HG03469 (cell line): ENCODE results near the gene ZNRF1.

Experiments used
- ATAC-seq: cut with Tn5 transposase; IDR thresholded peaks from one replicate; pipeline ENCODE4 v1.9.1; 2021; ENCODE audit warnings: mild to moderate bottlenecking, moderate library complexity, moderate number of reproducible peaks; ENCODE audit not compliant: unreplicated experiment

ZNRF1 gene

GRCh38 chr16:75058806-75059205 lies 60.0 kb downstream of the ZNRF1 start:
- ATAC-seq = no peak

DNA sequence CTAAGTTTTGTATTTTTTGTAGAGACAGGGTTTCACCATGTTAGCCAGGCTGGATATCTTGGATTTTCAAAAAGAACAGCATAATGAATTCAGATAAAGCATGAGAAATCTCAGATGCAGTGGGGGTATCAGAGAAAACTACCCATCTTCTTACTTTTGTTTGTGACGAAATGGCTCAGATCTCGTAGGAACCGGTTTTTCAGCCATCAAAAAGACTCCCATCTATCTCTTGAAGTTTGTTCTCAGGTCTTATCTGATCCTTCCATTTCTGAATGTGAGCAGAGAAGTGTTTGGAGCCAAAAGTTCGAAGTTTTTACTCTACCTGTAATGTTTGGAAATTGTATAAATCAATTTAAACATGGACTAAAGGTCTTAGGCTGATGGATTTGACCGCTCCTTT lies 60.6 kb downstream of the ZNRF1 start:
- ATAC-seq = no peak

GRCh38 chr16:75060723-75061122 lies 61.9 kb downstream of the ZNRF1 start:
- ATAC-seq = no peak

DNA sequence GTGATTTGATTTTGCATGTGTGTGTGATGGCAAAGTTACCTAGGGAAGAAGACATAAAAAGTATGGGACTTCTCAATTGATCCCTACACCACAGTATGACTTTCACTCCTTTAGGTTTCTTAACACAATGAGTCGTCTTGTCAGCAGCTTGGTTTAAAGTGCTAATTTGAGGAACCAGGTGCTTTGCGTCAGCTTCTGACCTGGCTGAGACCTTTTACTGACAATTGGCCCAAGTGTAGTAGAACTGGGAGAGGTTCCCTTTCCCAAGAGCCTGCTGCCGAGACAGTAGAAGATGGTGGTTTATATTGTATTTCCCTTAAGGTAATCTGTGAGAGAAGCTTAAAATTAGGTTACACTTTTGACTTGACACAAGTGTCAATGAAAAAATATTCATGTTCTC lies 62.8 kb downstream of the ZNRF1 start:
- ATAC-seq = no peak

DNA sequence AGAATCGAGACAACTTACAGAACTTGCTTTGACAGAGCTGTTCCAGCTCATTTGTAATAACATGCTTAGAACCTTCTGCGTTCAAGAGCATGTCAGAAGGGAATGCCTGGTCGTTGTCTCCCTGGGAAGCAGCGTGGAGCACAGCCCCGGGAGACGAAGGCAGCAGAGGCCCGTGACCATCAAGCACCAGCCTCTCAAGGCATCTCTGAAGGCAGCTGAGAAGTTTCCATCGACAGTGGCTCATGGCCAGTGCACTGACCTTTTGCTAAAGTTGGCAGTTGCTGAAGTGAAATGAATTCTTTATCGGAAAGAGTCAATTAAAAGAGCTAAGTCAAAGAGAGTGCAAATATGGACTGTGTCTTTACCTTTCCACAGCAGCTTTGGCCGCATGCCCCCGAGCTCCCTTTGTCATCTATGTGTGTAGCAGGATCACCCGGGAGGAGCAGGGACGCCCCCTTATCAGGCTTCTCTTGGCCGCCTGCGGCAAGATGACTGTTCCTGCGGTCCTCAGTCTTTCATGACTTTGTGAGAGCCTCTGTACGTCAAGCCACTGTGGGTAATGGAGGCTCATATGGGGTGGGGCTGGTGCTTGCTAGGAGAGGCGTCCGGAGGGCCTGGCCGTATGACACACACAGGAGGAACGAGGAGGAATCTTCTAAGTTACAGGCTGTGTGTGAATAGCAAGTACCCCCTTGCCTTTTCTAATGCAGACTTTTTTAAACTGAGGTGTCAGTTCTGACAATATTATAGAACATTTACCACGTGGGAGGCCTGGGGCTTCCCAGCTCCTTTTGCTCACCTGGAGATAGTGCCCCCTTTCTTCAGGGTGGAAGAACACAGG lies 63.5 kb downstream of the ZNRF1 start:
- ATAC-seq = no peak

DNA sequence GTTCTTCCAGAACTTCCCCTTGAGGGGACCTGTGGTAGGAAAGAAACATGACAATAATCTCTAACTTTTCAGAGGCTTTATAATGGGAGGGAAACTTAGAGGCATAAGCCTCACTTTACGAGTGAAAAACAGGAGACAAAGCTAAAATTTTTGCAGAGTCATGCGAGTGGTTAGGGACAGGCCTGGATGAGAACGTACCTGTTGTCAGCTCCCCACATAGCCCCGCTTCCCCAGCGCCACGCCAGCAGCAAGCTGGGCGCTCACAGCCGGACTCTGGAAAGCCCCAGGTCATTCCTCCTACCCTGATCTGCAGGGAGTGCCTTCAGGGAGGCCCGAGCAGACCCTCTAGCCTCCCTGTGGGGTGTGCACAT lies 64.1 kb downstream of the ZNRF1 start:
- ATAC-seq = no peak

- no peak for ATAC-seq
Measured at GRCh38 chr16:75063549-75064088, 64.8 kb downstream of the ZNRF1 start.

GRCh38 chr16:75064403-75065148 lies 65.8 kb downstream of the ZNRF1 start:
- ATAC-seq = no peak

GRCh38 chr16:75065149-75065505 lies 66.3 kb downstream of the ZNRF1 start:
- no peak for ATAC-seq

GRCh38 chr16:75065521-75066149 lies 66.8 kb downstream of the ZNRF1 start:
- ATAC-seq = no peak

DNA sequence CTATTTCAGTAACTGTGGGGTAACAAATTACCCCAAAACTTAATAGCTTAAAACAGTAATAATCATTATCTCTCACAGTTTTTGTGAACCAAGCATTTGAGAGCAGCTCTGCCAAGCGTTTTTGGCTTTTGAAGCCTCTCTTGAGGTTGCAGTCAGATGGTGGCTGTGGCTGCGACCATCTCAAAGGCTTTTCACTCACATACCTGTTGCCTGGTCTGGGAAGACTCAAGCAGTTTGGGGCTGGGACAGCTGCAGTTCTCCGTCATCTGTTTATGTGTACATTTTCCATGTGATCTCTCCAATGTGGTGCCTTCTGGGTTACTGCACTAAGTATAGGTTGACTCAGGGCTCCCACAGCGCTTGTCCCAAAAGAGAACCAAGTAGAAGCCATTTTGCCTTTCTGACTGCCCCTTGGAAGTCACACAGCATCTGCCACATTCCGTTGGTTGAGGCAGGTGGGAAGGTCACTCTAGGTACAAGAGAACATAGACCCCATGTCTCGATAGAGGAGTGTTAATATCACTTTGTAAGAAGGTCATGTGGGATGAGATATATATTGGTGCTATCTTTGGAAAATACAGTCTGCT lies 68.1 kb downstream of the ZNRF1 start:
- no peak for ATAC-seq

GRCh38 chr16:75068085-75069031 lies 69.5 kb downstream of the ZNRF1 start:
- no peak for ATAC-seq

DNA sequence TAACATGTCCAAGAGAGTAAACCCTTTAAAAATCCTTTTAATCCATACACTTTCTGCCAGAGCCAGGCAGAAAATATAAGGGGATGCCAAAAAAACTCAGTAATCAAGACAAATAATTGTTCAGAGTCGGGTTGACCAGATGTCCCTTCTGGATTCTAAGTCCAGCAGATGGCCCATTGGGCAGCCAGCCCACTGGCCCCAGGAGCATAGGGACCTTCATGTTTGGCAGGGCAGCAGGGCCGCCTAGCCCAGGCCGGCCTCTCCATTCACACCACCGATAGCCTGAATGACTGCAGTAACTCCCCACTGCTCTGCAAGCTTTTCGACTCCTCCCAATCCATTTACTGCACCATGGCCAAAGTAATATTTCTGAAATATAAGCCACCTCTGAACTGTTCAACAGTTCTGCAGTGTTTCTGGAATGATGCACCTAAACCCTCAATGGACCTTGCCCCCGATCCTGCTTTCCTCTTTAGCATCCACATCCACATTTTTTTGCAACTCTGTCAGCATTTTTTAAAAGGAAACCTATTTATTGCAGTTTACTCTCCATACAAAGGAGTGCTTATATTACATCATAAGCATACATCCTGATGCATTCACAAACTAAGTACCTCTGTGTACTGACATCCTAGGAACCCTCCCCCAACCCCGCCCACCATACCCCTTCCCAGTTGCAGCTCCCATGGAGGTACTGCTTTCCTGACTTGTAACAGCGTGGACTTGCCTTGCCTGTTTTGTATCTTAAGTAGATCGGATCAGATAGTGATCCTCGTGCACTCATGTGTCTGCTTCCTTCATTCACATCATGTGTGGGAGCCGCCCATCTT lies 71.4 kb downstream of the ZNRF1 start:
- ATAC-seq = no peak

DNA sequence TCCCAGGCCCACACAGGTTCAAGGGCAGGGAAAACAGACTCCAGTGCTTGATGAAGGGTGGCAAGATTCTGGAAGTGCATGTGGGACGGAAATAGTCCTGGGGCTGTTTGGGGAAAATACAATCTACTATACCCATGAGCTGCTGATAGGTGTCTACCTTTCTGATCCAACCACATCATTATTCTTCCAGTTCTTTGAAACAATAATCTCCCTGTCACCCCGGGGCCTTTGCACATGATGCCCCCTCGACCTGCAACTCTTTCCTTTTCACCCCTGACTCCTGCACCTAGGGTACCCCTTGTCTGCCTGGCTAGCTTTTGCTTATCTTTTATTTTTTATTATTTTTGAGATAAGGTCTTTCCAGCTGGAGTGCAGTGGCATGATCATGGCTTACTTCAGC lies 72.8 kb downstream of the ZNRF1 start:
- ATAC-seq = no peak

GRCh38 chr16:75072239-75072947 lies 73.6 kb downstream of the ZNRF1 start:
- ATAC-seq = no peak

GRCh38 chr16:75073545-75074303 lies 74.9 kb downstream of the ZNRF1 start:
- no peak for ATAC-seq

GRCh38 chr16:75074304-75074793 lies 75.5 kb downstream of the ZNRF1 start:
- no peak for ATAC-seq
